ENCODE results near the gene UBAP1.
A peak's percentile ranks its signal among the peaks of the same experiment; 100 is the strongest.

The UBAP1 gene

DNA sequence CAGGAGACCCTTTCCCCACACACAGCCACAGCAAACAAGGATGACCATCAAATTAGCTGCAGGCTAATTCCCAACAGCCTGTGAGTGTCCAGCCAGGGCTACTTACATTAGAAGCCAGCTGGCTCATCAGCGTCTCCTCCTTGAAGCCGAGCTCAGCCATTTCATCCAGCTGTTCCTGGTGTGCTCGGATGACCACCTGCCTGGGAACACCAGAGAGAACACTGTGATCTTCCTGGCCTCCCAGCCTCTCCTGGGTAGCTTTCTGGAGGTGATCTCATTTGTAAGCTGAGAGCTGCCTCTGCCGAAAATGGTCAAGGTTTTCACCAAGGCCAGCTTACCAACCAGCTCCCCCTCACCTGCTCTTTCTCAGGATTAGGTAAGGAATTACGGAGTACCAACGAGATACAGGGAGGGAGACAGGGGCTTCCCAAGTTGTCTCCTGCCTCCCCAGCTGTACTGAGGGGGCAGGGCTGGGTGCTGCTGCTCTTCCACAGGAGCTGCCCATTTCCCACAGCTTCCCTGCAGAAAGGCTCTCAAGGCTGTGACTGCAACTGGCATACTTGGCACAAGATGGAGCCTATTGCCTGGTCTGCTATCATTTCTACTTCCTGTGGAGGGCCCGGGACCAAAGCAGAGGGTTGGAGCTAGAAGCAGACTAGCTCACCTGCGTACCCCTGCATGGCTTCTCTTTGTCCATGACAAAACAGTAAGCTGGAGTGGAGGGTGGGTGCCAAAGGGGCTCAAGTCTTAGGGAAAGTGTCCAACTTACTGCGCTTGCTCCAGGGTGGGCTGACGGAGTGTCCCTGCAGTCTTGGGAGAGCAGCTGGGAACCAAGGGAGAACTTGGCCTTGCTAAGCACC is 76.4 kb downstream of the UBAP1 start:
- peak overlapping the region; percentile 80 for H3K9ac ChIP-seq (ENCODE audit: low read length)
- H3K23ac ChIP-seq (ENCODE audit: low read length in 2 of 2): no peak overlapping the region
- H3K79me1 ChIP-seq (replicated peaks; ENCODE audit: low read length, poor library complexity, severe bottlenecking): peaks cover 16% of the 10 kb centered on the region
- H3K4ac ChIP-seq (ENCODE audit: low read depth in 1 of 2, low read length in 2 of 2): no peak overlapping the region
- no peak overlapping the region for H4K91ac ChIP-seq (ENCODE audit: low read length)
- H3K4me1 ChIP-seq (ENCODE audit: control insufficient read depth, insufficient read depth, low read depth, low read length): peaks cover 27% of the 10 kb centered on the region
- peak overlapping the region; percentile 27 for H3K27ac ChIP-seq (ENCODE audit: low read length, poor library complexity, severe bottlenecking)
- H3K14ac ChIP-seq (ENCODE audit: low read length in 2 of 2): no peak overlapping the region
- no peak overlapping the region for H2BK12ac ChIP-seq (ENCODE audit: low read length in 2 of 2)
- H2AFZ ChIP-seq (ENCODE audit: low read depth, low read length): no peak overlapping the region
- peak overlapping the region; percentile 9 for H2AK5ac ChIP-seq (ENCODE audit: low read length, severe bottlenecking)
- 84% methylated on average over 10 of the region's 10 CpGs for WGBS
- no peak overlapping the region for H2BK15ac ChIP-seq (ENCODE audit: low read depth, poor library complexity, severe bottlenecking)
- H2BK5ac ChIP-seq (ENCODE audit: low read depth, low read length, poor library complexity, severe bottlenecking): no peak overlapping the region
- no peak overlapping the region for H4K8ac ChIP-seq (ENCODE audit: low read length)
- peak; percentile 36 for DNase-seq
- peak overlapping the region in 1 of 2 experiments; percentile 42 for H3K4me3 ChIP-seq (ENCODE audit: insufficient read depth in 1 of 2, low read depth in 1 of 2, low read length in 2 of 2)
- H3K18ac ChIP-seq (ENCODE audit: low read depth in 1 of 2, low read length in 2 of 2): no peak overlapping the region
- H3K36me3 ChIP-seq (ENCODE audit: control insufficient read depth in 1 of 2, insufficient read depth in 2 of 2, low read depth in 1 of 2, low read length in 2 of 2): peaks cover 38 to 53% of the 10 kb centered on the region in 2 experiments
- H3K27me3 ChIP-seq (ENCODE audit: control insufficient read depth in 1 of 2, insufficient read depth in 1 of 2, low read length in 2 of 2): no peaks in the 10 kb centered on the region
- no peak overlapping the region for H3K4me2 ChIP-seq (ENCODE audit: low read length, poor library complexity, severe bottlenecking)
- H2BK120ac ChIP-seq (ENCODE audit: low read depth, low read length): no peak overlapping the region
- H3K9me3 ChIP-seq (ENCODE audit: control insufficient read depth, low read length): no peaks in the 10 kb centered on the region

DNA sequence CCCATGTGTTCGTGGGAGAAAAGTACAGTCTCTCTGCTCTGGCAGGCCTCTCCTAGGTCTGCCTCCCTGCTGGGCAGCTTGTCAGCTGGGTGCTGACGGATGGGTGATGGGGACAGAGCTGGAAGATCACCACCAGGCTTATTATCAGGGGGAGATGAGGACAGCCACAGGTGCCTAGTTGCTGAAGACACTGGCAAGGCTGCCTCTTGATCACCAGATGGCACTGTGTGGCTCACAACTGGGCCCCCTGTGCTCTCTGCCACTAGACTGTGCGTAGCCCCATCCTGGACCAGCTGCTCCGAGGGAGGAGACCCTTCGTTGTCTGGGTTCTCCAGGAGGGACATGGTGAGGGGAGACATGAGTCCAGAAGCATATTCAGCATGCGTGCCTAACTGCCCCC is 77.3 kb downstream of the UBAP1 start:
- peaks cover 29 to 44% of the 10 kb centered on the region in 2 experiments for H3K36me3 ChIP-seq (ENCODE audit: control insufficient read depth in 1 of 2, insufficient read depth in 2 of 2, low read depth in 1 of 2, low read length in 2 of 2)
- H2AK5ac ChIP-seq (ENCODE audit: low read length, severe bottlenecking): no peak overlapping the region
- H3K27ac ChIP-seq (ENCODE audit: low read length, poor library complexity, severe bottlenecking): no peak overlapping the region
- H3K4me2 ChIP-seq (ENCODE audit: low read length, poor library complexity, severe bottlenecking): no peak overlapping the region
- H2BK120ac ChIP-seq (ENCODE audit: low read depth, low read length): no peak overlapping the region
- DNase-seq: no peak
- peak overlapping the region; percentile 80 for H3K9ac ChIP-seq (ENCODE audit: low read length)
- H4K8ac ChIP-seq (ENCODE audit: low read length): no peak overlapping the region
- H3K4me3 ChIP-seq (ENCODE audit: insufficient read depth in 1 of 2, low read depth in 1 of 2, low read length in 2 of 2): no peak overlapping the region
- no peak overlapping the region for H3K14ac ChIP-seq (ENCODE audit: low read length in 2 of 2)
- no peak overlapping the region for H3K23ac ChIP-seq (ENCODE audit: low read length in 2 of 2)
- H3K9me3 ChIP-seq (ENCODE audit: control insufficient read depth, low read length): no peaks in the 10 kb centered on the region
- H3K27me3 ChIP-seq (ENCODE audit: control insufficient read depth in 1 of 2, insufficient read depth in 1 of 2, low read length in 2 of 2): no peaks in the 10 kb centered on the region
- H3K79me1 ChIP-seq (replicated peaks; ENCODE audit: low read length, poor library complexity, severe bottlenecking): peaks cover 9% of the 10 kb centered on the region
- H2BK15ac ChIP-seq (ENCODE audit: low read depth, poor library complexity, severe bottlenecking): no peak overlapping the region
- H3K4ac ChIP-seq (ENCODE audit: low read depth in 1 of 2, low read length in 2 of 2): no peak overlapping the region
- 95% methylated on average over 6 of the region's 6 CpGs for WGBS
- H2BK5ac ChIP-seq (ENCODE audit: low read depth, low read length, poor library complexity, severe bottlenecking): no peak overlapping the region
- no peak overlapping the region for H2AFZ ChIP-seq (ENCODE audit: low read depth, low read length)
- H2BK12ac ChIP-seq (ENCODE audit: low read length in 2 of 2): no peak overlapping the region
- H3K4me1 ChIP-seq (ENCODE audit: control insufficient read depth, insufficient read depth, low read depth, low read length): peaks cover 27% of the 10 kb centered on the region
- no peak overlapping the region for H3K18ac ChIP-seq (ENCODE audit: low read depth in 1 of 2, low read length in 2 of 2)
- no peak overlapping the region for H4K91ac ChIP-seq (ENCODE audit: low read length)

DNA sequence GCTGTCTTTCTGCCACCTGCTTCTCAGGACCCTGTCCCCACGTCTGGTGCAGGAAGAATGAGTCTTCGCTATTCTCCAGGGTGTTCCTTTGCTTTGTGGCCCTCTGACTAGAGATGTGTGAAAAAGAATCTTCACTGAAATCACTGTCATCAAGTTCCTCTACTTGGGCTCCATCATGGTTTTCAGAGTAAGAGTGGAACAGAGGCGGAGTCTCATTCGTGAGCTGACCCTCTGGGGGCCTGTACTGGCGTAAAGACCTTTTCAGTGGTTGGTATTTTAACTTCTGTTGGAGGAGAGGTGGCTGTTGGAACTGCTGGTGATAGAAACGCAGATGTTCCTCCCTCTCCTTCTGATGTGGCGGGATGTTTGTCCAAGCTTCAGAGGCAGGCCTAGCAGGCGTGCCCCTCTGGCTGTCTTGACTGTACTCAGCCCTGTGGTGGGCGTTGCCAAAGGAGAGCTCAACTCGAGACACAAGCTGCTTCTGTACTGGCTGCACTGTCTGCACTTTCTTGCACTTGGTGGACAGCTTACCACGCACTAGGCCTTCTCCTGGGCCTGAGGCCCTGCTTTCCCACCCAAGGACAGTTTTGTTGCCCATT is 78.2 kb downstream of the UBAP1 start:
- no peak overlapping the region for H2AK5ac ChIP-seq (ENCODE audit: low read length, severe bottlenecking)
- H3K27ac ChIP-seq (ENCODE audit: low read length, poor library complexity, severe bottlenecking): no peak overlapping the region
- 92% methylated on average over 11 of the region's 11 CpGs for WGBS
- no peak for DNase-seq
- peaks cover 8% of the 10 kb centered on the region for H3K79me1 ChIP-seq (replicated peaks; ENCODE audit: low read length, poor library complexity, severe bottlenecking)
- H4K8ac ChIP-seq (ENCODE audit: low read length): no peak overlapping the region
- H2BK5ac ChIP-seq (ENCODE audit: low read depth, low read length, poor library complexity, severe bottlenecking): no peak overlapping the region
- no peak overlapping the region for H4K91ac ChIP-seq (ENCODE audit: low read length)
- H3K9ac ChIP-seq (ENCODE audit: low read length): peak overlapping the region; percentile 27
- no peaks in the 10 kb centered on the region for H3K9me3 ChIP-seq (ENCODE audit: control insufficient read depth, low read length)
- no peak overlapping the region for H2BK15ac ChIP-seq (ENCODE audit: low read depth, poor library complexity, severe bottlenecking)
- peaks cover 27% of the 10 kb centered on the region for H3K4me1 ChIP-seq (ENCODE audit: control insufficient read depth, insufficient read depth, low read depth, low read length)
- no peak overlapping the region for H3K14ac ChIP-seq (ENCODE audit: low read length in 2 of 2)
- H3K36me3 ChIP-seq (ENCODE audit: control insufficient read depth in 1 of 2, insufficient read depth in 2 of 2, low read depth in 1 of 2, low read length in 2 of 2): peaks cover 19 to 34% of the 10 kb centered on the region in 2 experiments
- no peak overlapping the region for H2AFZ ChIP-seq (ENCODE audit: low read depth, low read length)
- no peak overlapping the region for H2BK12ac ChIP-seq (ENCODE audit: low read length in 2 of 2)
- no peak overlapping the region for H3K4me2 ChIP-seq (ENCODE audit: low read length, poor library complexity, severe bottlenecking)
- no peak overlapping the region for H3K23ac ChIP-seq (ENCODE audit: low read length in 2 of 2)
- no peak overlapping the region for H2BK120ac ChIP-seq (ENCODE audit: low read depth, low read length)
- no peak overlapping the region for H3K18ac ChIP-seq (ENCODE audit: low read depth in 1 of 2, low read length in 2 of 2)
- H3K4ac ChIP-seq (ENCODE audit: low read depth in 1 of 2, low read length in 2 of 2): no peak overlapping the region
- no peaks in the 10 kb centered on the region for H3K27me3 ChIP-seq (ENCODE audit: control insufficient read depth in 1 of 2, insufficient read depth in 1 of 2, low read length in 2 of 2)
- no peak overlapping the region for H3K4me3 ChIP-seq (ENCODE audit: insufficient read depth in 1 of 2, low read depth in 1 of 2, low read length in 2 of 2)

DNA sequence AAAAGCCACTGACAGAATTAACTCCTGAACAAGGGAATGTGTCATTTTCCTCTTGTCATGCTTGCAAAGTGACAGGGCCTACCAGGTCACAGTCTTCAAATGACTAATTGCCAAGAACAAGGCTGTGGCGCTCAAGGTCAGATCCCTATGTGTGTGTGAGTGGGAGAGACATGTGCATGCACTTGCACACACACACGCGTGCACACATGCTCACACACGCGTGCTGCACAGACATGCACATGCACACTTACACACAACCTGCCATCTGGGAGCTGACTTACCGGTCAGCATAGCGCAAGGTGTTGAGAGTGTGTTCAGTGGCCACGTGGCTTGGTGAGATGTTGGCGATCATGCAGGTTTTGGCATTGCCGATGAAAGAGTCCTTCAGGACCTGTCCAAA is 80.5 kb downstream of the UBAP1 start:
- peak overlapping the region in 1 of 2 experiments; percentile 31 for H3K4me3 ChIP-seq (ENCODE audit: insufficient read depth in 1 of 2, low read depth in 1 of 2, low read length in 2 of 2)
- no peak overlapping the region for H2BK120ac ChIP-seq (ENCODE audit: low read depth, low read length)
- H3K18ac ChIP-seq (ENCODE audit: low read depth in 1 of 2, low read length in 2 of 2): no peak overlapping the region
- no peak overlapping the region for H3K27ac ChIP-seq (ENCODE audit: low read length, poor library complexity, severe bottlenecking)
- no peak overlapping the region for H3K4ac ChIP-seq (ENCODE audit: low read depth in 1 of 2, low read length in 2 of 2)
- H2AK5ac ChIP-seq (ENCODE audit: low read length, severe bottlenecking): no peak overlapping the region
- no peaks in the 10 kb centered on the region for H3K9me3 ChIP-seq (ENCODE audit: control insufficient read depth, low read length)
- no peak overlapping the region for H4K91ac ChIP-seq (ENCODE audit: low read length)
- H2BK12ac ChIP-seq (ENCODE audit: low read length in 2 of 2): no peak overlapping the region
- no peak overlapping the region for H2BK15ac ChIP-seq (ENCODE audit: low read depth, poor library complexity, severe bottlenecking)
- no peak for DNase-seq
- no peak overlapping the region for H3K4me2 ChIP-seq (ENCODE audit: low read length, poor library complexity, severe bottlenecking)
- H3K79me1 ChIP-seq (replicated peaks; ENCODE audit: low read length, poor library complexity, severe bottlenecking): peaks cover 5% of the 10 kb centered on the region
- no peak overlapping the region for H3K14ac ChIP-seq (ENCODE audit: low read length in 2 of 2)
- no peaks in the 10 kb centered on the region for H3K27me3 ChIP-seq (ENCODE audit: control insufficient read depth in 1 of 2, insufficient read depth in 1 of 2, low read length in 2 of 2)
- H3K9ac ChIP-seq (ENCODE audit: low read length): no peak overlapping the region
- no peak overlapping the region for H2BK5ac ChIP-seq (ENCODE audit: low read depth, low read length, poor library complexity, severe bottlenecking)
- no peak overlapping the region for H2AFZ ChIP-seq (ENCODE audit: low read depth, low read length)
- H3K4me1 ChIP-seq (ENCODE audit: control insufficient read depth, insufficient read depth, low read depth, low read length): peaks cover 19% of the 10 kb centered on the region
- no peak overlapping the region for H4K8ac ChIP-seq (ENCODE audit: low read length)
- peaks cover 12 to 21% of the 10 kb centered on the region in 2 experiments for H3K36me3 ChIP-seq (ENCODE audit: control insufficient read depth in 1 of 2, insufficient read depth in 2 of 2, low read depth in 1 of 2, low read length in 2 of 2)
- 97% methylated on average over 10 of the region's 10 CpGs for WGBS
- no peak overlapping the region for H3K23ac ChIP-seq (ENCODE audit: low read length in 2 of 2)
